Neutrophil (primary cell): ENCODE measurements around the gene SDCBP2.

ENCODE experiments used
- H3K27ac ChIP-seq: fragments of 200-600 bp; sonication (generic); 2 replicates; pipeline ENCODE4 v1.5.1; 2016; ENCODE audit warnings: mild to moderate bottlenecking, moderate library complexity
- H3K27me3 ChIP-seq: fragments of 200-600 bp; sonication (generic); 2 replicates; pipeline ENCODE4 v1.6.0; 2016; ENCODE audit warnings: mild to moderate bottlenecking
- H3K36me3 ChIP-seq: fragments of 200-600 bp; sonication (generic); 2 replicates; pipeline ENCODE4 v1.5.1; 2017
- H3K4me1 ChIP-seq, 2 experiments: fragments of 200-600 bp in 1 of 2; sonication (generic) in 1 of 2; 1 replicate in 1 of 2; 2 replicates in 1 of 2; pipeline versions ENCODE4 v1.5.1 to v1.6.1; 2013 to 2016; ENCODE audit warnings: low read depth in 1 of 2, low read length in 1 of 2, mild to moderate bottlenecking in 1 of 2, moderate library complexity in 1 of 2; ENCODE audit not compliant: control insufficient read depth in 1 of 2, insufficient read depth in 1 of 2
- H3K4me3 ChIP-seq, 2 experiments: fragments of 200-600 bp in 1 of 2; sonication (generic) in 1 of 2; 1 replicate in 1 of 2; 2 replicates in 1 of 2; pipeline ENCODE4 v1.5.1; 2013 to 2016; ENCODE audit warnings: low read depth in 1 of 2, low read length in 1 of 2, mild to moderate bottlenecking in 1 of 2, moderate library complexity in 1 of 2
- H3K9me3 ChIP-seq: fragments of 200-600 bp; sonication (generic); 2 replicates; pipeline ENCODE4 v1.5.1; 2016
- CTCF ChIP-seq: fragments of 200-600 bp; sonication (generic); IDR thresholded peaks from 2 replicates; pipeline ENCODE4 v1.5.1; 2016; ENCODE audit warnings: antibody characterized with exemption

The SDCBP2 gene

DNA sequence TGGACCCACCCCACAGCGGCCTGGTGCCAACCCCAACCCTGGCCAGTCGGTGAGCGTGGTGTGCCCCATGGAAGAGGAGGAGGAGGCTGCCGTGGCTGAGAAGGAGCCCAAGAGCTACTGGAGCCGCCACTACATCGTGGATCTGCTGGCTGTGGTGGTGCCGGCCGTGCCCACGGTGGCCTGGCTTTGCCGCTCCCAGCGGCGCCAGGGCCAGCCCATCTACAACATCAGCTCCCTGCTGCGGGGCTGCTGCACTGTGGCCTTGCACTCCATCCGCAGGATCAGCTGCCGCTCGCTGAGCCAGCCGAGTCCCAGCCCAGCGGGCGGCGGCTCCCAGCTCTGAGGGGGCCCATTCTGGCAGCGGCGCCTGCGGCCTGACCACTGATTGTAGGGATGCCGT, 23.2 kb downstream of the SDCBP2 start:
- Histone ChIP-seq H3K36me3 (no peaks in the 10 kb centered on the region), H3K27me3 (no peaks in the 10 kb centered on the region), H3K4me3 (no peak overlapping the region), H3K4me1 (no peaks in the 10 kb centered on the region), H3K9me3 (no peaks in the 10 kb centered on the region), H3K27ac (no peak overlapping the region)
- TF ChIP-seq CTCF: no peak

DNA sequence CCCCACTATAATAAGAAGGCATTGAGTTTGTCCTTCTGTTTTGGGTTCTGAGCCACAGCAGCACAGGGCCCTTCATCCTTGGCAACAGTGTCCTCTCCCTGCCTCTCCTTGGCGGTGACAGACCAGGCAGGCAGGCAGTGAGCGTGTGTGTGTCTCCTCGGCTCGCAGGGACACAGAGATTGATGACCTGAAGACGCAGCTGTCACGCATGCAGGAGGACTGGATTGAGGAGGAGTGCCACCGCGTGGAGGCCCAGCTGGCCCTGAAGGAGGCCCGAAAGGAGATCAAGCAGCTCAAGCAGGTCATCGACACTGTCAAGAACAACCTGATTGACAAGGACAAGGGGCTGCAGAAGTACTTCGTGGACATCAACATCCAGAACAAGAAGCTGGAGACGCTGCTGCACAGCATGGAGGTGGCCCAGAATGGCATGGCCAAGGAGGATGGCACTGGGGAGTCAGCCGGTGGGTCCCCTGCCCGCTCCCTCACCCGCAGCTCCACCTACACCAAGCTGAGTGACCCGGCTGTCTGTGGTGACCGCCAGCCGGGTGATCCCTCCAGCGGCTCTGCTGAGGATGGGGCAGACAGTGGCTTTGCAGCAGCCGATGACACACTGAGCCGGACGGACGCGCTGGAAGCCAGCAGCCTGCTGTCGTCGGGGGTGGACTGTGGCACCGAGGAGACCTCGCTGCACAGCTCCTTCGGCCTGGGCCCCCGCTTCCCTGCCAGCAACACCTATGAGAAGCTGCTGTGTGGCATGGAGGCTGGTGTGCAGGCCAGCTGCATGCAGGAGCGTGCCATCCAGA, 24.0 kb downstream of the SDCBP2 start:
- H3K4me3 ChIP-seq: no peak overlapping the region
- no peaks in the 10 kb centered on the region for H3K9me3 ChIP-seq
- no peak for TF ChIP-seq CTCF
- no peaks in the 10 kb centered on the region for H3K36me3 ChIP-seq
- no peaks in the 10 kb centered on the region for H3K4me1 ChIP-seq
- no peaks in the 10 kb centered on the region for H3K27me3 ChIP-seq
- H3K27ac ChIP-seq: no peak overlapping the region

DNA sequence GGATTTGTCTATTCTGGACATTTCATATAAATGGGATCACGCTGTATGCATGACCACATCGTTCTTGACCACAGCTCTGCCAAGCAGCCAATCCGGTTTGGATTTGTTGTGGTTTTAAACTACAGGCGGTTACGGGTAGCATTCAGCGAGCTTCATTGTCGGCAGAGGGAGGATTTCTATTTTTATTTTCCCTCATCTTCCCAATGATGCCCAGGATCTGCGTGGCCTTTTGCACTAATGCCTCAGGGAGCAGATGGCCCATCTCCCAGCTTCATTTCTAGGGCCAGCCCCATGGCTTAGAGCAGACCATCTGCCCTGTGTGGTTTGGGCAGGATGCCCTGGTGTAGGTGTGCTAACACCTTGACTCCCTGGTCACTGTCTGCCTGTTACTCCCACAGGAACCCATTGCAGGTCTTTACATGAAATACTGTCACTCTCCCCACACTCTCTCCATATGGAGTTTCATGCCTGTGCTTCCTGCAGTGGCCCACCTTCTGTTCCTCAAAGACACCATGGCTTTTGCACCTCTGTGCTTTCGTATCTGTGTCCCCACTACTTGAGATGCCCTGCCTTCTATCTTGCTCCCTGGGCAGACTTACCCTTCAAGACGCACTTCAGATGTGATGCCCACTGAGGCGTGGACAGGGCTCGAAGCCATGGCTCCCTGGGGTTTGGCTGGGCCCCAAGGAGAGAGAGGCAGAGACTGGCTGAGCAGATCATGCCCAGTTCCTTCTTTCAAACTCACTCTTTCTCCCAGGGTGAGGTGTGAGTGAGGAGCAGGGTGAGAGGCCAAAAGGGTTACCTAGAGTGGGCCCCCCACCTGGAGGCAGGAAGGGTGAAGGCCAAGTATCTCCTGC, 26.0 kb downstream of the SDCBP2 start:
- Histone ChIP-seq H3K4me1 (no peaks in the 10 kb centered on the region), H3K9me3 (no peaks in the 10 kb centered on the region), H3K27ac (no peak overlapping the region), H3K36me3 (no peaks in the 10 kb centered on the region), H3K27me3 (no peaks in the 10 kb centered on the region), H3K4me3 (no peak overlapping the region)
- no peak for TF ChIP-seq CTCF

GRCh38 chr20:1301031-1301529, 27.9 kb downstream of the SDCBP2 start:
- H3K4me1 ChIP-seq: no peaks in the 10 kb centered on the region
- TF ChIP-seq CTCF: no peak
- no peaks in the 10 kb centered on the region for H3K9me3 ChIP-seq
- H3K36me3 ChIP-seq: no peaks in the 10 kb centered on the region
- H3K27ac ChIP-seq: no peak overlapping the region
- no peaks in the 10 kb centered on the region for H3K27me3 ChIP-seq
- no peak overlapping the region for H3K4me3 ChIP-seq

- H3K36me3 ChIP-seq: no peaks in the 10 kb centered on the region
- no peak overlapping the region for H3K27ac ChIP-seq
- no peaks in the 10 kb centered on the region for H3K27me3 ChIP-seq
- H3K9me3 ChIP-seq: no peaks in the 10 kb centered on the region
- no peak overlapping the region for H3K4me3 ChIP-seq
- H3K4me1 ChIP-seq: no peaks in the 10 kb centered on the region
- TF ChIP-seq CTCF: no peak
These were observed 28.7 kb downstream of the SDCBP2 start for GRCh38 chr20:1300083-1300840.
